AG04450 (cell line): ENCODE measurements around the gene SLC25A12. TPM values are rescaled to one million over a fixed set of nuclear protein-coding genes. Genes with fewer than 3 reads are reported as not detected.
"Not testable (repeated sequence)": the region's sequence is repeated elsewhere in the genome, so short reads cannot be mapped to it uniquely, and the experiment has no call there.

Experiments used
- CTCF ChIA-PET: fragments of 300-600, 350-600 bp; formaldehyde crosslinking; extraction: SDS; loops from one replicate; lab custom pipeline; 2022; ENCODE audit warnings: antibody characterized with exemption, inconsistent platforms; lab: Charles Lee
- POLR2A ChIA-PET: fragments of 350-600 bp; formaldehyde crosslinking; extraction: SDS; loops from one replicate; lab custom pipeline; 2021; ENCODE audit warnings: antibody characterized with exemption, inconsistent platforms; lab: Yijun Ruan, JAX
- DNase-seq: peaks from one replicate; pipeline ENCODE4 v3.0.0-alpha.2; 2011; ENCODE audit warnings: low read depth, low spot score
- H3K27ac ChIP-seq: one replicate; pipeline ENCODE4 v1.5.1; 2012; ENCODE audit warnings: low read depth, low read length, control low read depth
- H3K27me3 ChIP-seq: one replicate; pipeline ENCODE4 v1.6.0; 2012; ENCODE audit warnings: low read length; ENCODE audit not compliant: control insufficient read depth, insufficient read depth
- H3K4me3 ChIP-seq: 2 replicates; pipeline ENCODE4 v1.5.1; 2011; ENCODE audit warnings: mild to moderate bottlenecking, low read depth, low read length, control low read depth
- H3K9me3 ChIP-seq: 2 replicates; pipeline ENCODE4 v1.5.1; 2012; ENCODE audit warnings: low read length; ENCODE audit not compliant: control insufficient read depth, insufficient read depth
- polyA plus RNA-seq: library from polyadenylated mRNA; depleted of rRNA; stranded (reverse); fragments of >200 nt; gene quantifications from 2 replicates; pipeline ENCODE4 v1.2.3, GENCODE V29; 2011
- TF ChIP-seq, protein P1 (sequence below): IDR thresholded peaks from 2 replicates; pipeline ENCODE4 v1.5.1; 2011; ENCODE audit warnings: low read depth, low read length, control low read depth, inconsistent platforms

The SLC25A12 gene
- polyA plus RNA-seq, 1 experiment = 27.3 TPM

- Histone ChIP-seq H3K9me3 (no peaks in the 10 kb centered on the region), H3K4me3 (no peak overlapping the region), H3K27ac (no peak overlapping the region), H3K27me3 (no peaks in the 10 kb centered on the region)
- POLR2A ChIA-PET = interaction anchor here (0.7 kb wide), 1 partner anchor 650 kb away, joined by 10 read pairs; no protein-coding TSS in a partner anchor
- DNase-seq = no peak
- CTCF ChIA-PET = interaction anchor here (0.7 kb wide), 1 partner anchor 332 kb away, joined by 9 read pairs; no protein-coding TSS in a partner anchor
- TF ChIP-seq, protein P1, sequence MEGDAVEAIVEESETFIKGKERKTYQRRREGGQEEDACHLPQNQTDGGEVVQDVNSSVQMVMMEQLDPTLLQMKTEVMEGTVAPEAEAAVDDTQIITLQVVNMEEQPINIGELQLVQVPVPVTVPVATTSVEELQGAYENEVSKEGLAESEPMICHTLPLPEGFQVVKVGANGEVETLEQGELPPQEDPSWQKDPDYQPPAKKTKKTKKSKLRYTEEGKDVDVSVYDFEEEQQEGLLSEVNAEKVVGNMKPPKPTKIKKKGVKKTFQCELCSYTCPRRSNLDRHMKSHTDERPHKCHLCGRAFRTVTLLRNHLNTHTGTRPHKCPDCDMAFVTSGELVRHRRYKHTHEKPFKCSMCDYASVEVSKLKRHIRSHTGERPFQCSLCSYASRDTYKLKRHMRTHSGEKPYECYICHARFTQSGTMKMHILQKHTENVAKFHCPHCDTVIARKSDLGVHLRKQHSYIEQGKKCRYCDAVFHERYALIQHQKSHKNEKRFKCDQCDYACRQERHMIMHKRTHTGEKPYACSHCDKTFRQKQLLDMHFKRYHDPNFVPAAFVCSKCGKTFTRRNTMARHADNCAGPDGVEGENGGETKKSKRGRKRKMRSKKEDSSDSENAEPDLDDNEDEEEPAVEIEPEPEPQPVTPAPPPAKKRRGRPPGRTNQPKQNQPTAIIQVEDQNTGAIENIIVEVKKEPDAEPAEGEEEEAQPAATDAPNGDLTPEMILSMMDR = no peak
Measured at GRCh38 chr2:171785450-171785849, 108.6 kb downstream of the SLC25A12 start.

- no peak overlapping the region for H3K27ac ChIP-seq
- TF ChIP-seq, protein P1 = no peak
- ChIA-PET POLR2A (interaction anchor here (0.6 kb wide), 1 partner anchor 13 kb away, joined by 3 read pairs; no protein-coding TSS in a partner anchor), CTCF (no interaction called here)
- peaks cover 7% of the 10 kb centered on the region for H3K9me3 ChIP-seq
- H3K27me3 ChIP-seq = no peaks in the 10 kb centered on the region
- DNase-seq = no peak
- no peak overlapping the region for H3K4me3 ChIP-seq
Measured at GRCh38 chr2:171778515-171778914, 115.5 kb downstream of the SLC25A12 start.

- H3K27me3 ChIP-seq, POLR2A ChIA-PET, CTCF ChIA-PET, H3K27ac ChIP-seq, H3K9me3 ChIP-seq, DNase-seq, H3K4me3 ChIP-seq: not testable (repeated sequence)
Measured at GRCh38 chr2:171774581-171774980, 119.5 kb downstream of the SLC25A12 start.

DNA sequence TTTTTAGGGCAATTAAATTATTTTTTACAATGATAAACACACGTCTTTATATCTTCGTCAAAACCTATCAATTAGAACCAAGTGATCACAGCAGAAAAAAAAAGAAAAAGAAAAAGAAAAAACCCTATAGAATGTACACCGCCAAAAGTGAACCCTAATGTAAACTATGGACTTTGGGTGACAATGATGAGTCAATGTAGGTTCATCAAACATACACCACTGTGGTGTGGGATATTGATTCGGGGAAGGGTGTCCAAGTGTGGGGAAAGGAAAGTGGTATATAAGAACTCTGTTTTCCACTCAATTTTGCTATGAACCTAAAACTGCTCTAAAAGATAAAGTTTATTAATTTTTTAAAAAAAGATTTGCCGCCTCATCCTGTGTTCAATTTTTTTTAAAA is 121.7 kb downstream of the SLC25A12 start:
- Histone ChIP-seq H3K27me3 (no peaks in the 10 kb centered on the region), H3K27ac (no peak overlapping the region), H3K4me3 (no peak overlapping the region), H3K9me3 (peaks cover 7% of the 10 kb centered on the region; the same call in 1 of the 2 replicates)
- POLR2A ChIA-PET = no interaction called here
- no peak for DNase-seq
- TF ChIP-seq, protein P1 = no peak
- CTCF ChIA-PET = no interaction called here

- DNase-seq = no peak
- POLR2A ChIA-PET = no interaction called here
- Histone ChIP-seq H3K27ac (no peak overlapping the region), H3K9me3 (peaks cover 7% of the 10 kb centered on the region; the same call in 1 of the 2 replicates), H3K4me3 (no peak overlapping the region), H3K27me3 (no peaks in the 10 kb centered on the region)
- TF ChIP-seq, protein P1 = no peak
- CTCF ChIA-PET = interaction anchor here (0.6 kb wide), 1 partner anchor 15 kb away, joined by 5 read pairs; no protein-coding TSS in a partner anchor
Measured at GRCh38 chr2:171771463-171771862, 122.6 kb downstream of the SLC25A12 start.
